DND-41 (cell line): Measurements from ENCODE around the gene PTPRA.

ENCODE experiments used
- ATAC-seq: fragments of 200-7000 bp; cut with Tn5 transposase; 3 replicates; pipeline ENCODE4 v1.9.1; 2021; ENCODE audit warnings: low read depth; ENCODE audit not compliant: insufficient read depth
- DNase-seq: peaks from one replicate; pipeline ENCODE4 v3.0.0-alpha.2; 2020
- H2AFZ ChIP-seq: 2 replicates; pipeline ENCODE4 v1.6.0; 2012; ENCODE audit warnings: low read depth, low read length
- H3K27ac ChIP-seq: 2 replicates; pipeline ENCODE4 v1.5.1; 2012; ENCODE audit warnings: low read length, inconsistent platforms
- H3K27me3 ChIP-seq: fragments of 200-600 bp; sonication (generic); 2 replicates; pipeline ENCODE4 v1.6.0; 2012; ENCODE audit warnings: low read length, mild to moderate bottlenecking, inconsistent platforms; ENCODE audit not compliant: insufficient read depth, poor library complexity
- H3K36me3 ChIP-seq: 2 replicates; pipeline ENCODE4 v1.5.1; 2012; ENCODE audit warnings: low read length, inconsistent platforms; ENCODE audit not compliant: insufficient read depth
- H3K4me1 ChIP-seq: 2 replicates; pipeline ENCODE4 v1.5.1; 2012; ENCODE audit warnings: mild to moderate bottlenecking, low read length; ENCODE audit not compliant: insufficient read depth
- H3K4me2 ChIP-seq: 2 replicates; pipeline ENCODE4 v1.6.0; 2012; ENCODE audit warnings: mild to moderate bottlenecking, moderate library complexity, low read length, inconsistent platforms; ENCODE audit not compliant: insufficient read depth
- H3K4me3 ChIP-seq, 2 experiments: fragments of 200-600 bp in 1 of 2; shearing (Covaris generic) in 1 of 2; 2 replicates each; pipeline ENCODE4 v1.5.1; 2012 to 2016; ENCODE audit warnings: inconsistent platforms in 2 of 2, low read length in 2 of 2, mild to moderate bottlenecking in 2 of 2, low read depth in 1 of 2, moderate library complexity in 1 of 2
- H3K79me2 ChIP-seq: 2 replicates; pipeline ENCODE4 v1.6.0; 2012; ENCODE audit warnings: low read length, inconsistent platforms; ENCODE audit not compliant: insufficient read depth
- H3K9ac ChIP-seq: 2 replicates; pipeline ENCODE4 v1.6.0; 2012; ENCODE audit warnings: low read depth, mild to moderate bottlenecking, inconsistent platforms, low read length, moderate library complexity
- H3K9me3 ChIP-seq: 2 replicates; pipeline ENCODE4 v1.5.1; 2012; ENCODE audit warnings: low read length, moderate library complexity, mild to moderate bottlenecking, inconsistent platforms; ENCODE audit not compliant: insufficient read depth, severe bottlenecking
- H4K20me1 ChIP-seq: 2 replicates; pipeline ENCODE4 v1.6.0; 2012; ENCODE audit warnings: low read length; ENCODE audit not compliant: insufficient read depth
- CTCF ChIP-seq: IDR thresholded peaks from 2 replicates; pipeline ENCODE4 v1.5.1; 2012; ENCODE audit warnings: borderline replicate concordance, low read length, moderate library complexity, mild to moderate bottlenecking; ENCODE audit not compliant: poor library complexity, severe bottlenecking; ENCODE audit errors: extremely low read depth
- EZH2 ChIP-seq: IDR thresholded peaks from 3 replicates; pipeline ENCODE4 v1.6.1; 2012; ENCODE audit warnings: borderline replicate concordance, low read depth, mild to moderate bottlenecking, moderate library complexity, low read length, inconsistent platforms; ENCODE audit not compliant: severe bottlenecking

PTPRA gene

DNA sequence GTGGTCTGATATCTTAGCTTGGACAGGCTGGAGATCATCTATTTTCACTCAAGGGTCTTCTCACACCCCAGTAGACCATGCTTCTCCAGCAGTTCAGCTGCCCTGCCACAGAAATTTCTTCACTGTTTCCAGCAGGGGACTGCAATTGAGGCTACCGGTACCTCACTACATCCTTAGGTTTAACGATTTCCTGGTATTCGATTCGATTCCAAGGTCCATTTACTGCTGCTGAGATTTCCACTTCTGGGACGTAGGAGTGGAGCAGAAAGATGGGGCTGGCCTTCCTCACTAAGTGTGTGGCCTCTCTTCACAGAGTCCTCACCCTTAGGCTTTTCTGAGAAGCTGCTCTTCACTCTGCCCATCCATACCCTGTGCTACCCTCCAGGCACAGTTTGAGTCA, 26.6 kb upstream of the PTPRA start:
- no peaks in the 10 kb centered on the region for H3K79me2 ChIP-seq
- no peak overlapping the region for H3K27ac ChIP-seq
- ATAC-seq (no peak), DNase-seq (peak; percentile 0)
- H3K4me2 ChIP-seq = no peak overlapping the region
- peaks cover 11% of the 10 kb centered on the region for H4K20me1 ChIP-seq
- H3K36me3 ChIP-seq = no peaks in the 10 kb centered on the region
- H3K9me3 ChIP-seq = no peaks in the 10 kb centered on the region
- no peak overlapping the region for H3K9ac ChIP-seq
- no peak overlapping the region for H3K4me3 ChIP-seq
- no peaks in the 10 kb centered on the region for H3K27me3 ChIP-seq
- TF ChIP-seq EZH2 (no peak), CTCF (no peak)
- no peak overlapping the region for H2AFZ ChIP-seq
- H3K4me1 ChIP-seq = peaks cover 2% of the 10 kb centered on the region

GRCh38 chr20:2847802-2848201, 25.5 kb upstream of the PTPRA start:
- ATAC-seq = no peak
- Histone ChIP-seq H3K4me1 (no peaks in the 10 kb centered on the region), H3K27ac (no peak overlapping the region), H3K79me2 (no peaks in the 10 kb centered on the region), H3K4me2 (no peak overlapping the region), H3K4me3 (no peak overlapping the region), H3K9ac (no peak overlapping the region), H4K20me1 (peaks cover 16% of the 10 kb centered on the region), H2AFZ (no peak overlapping the region), H3K36me3 (no peaks in the 10 kb centered on the region), H3K27me3 (no peaks in the 10 kb centered on the region), H3K9me3 (no peaks in the 10 kb centered on the region)
- peak; percentile 2 for DNase-seq
- TF ChIP-seq EZH2 (no peak), CTCF (no peak)

- no peak for TF ChIP-seq CTCF
- TF ChIP-seq EZH2 = no peak
- no peak overlapping the region for H3K9ac ChIP-seq
- H3K4me1 ChIP-seq = no peaks in the 10 kb centered on the region
- no peak overlapping the region for H3K4me3 ChIP-seq
- H3K36me3 ChIP-seq = no peaks in the 10 kb centered on the region
- no peak overlapping the region for H2AFZ ChIP-seq
- H3K27ac ChIP-seq = no peak overlapping the region
- no peaks in the 10 kb centered on the region for H3K79me2 ChIP-seq
- peaks cover 16% of the 10 kb centered on the region for H4K20me1 ChIP-seq
- H3K4me2 ChIP-seq = no peak overlapping the region
- ATAC-seq = no peak
- no peaks in the 10 kb centered on the region for H3K9me3 ChIP-seq
- H3K27me3 ChIP-seq = no peaks in the 10 kb centered on the region
- no peak for DNase-seq
Observed at GRCh38 chr20:2849529-2849928, 23.8 kb upstream of the PTPRA start.

GRCh38 chr20:2851086-2851485, 22.2 kb upstream of the PTPRA start:
- ATAC-seq = no peak
- H3K9ac ChIP-seq = no peak overlapping the region
- TF ChIP-seq CTCF = no peak
- no peak for TF ChIP-seq EZH2

More at GRCh38 chr20:2851086-2851485, 22.2 kb upstream of the PTPRA start:
- H3K36me3 ChIP-seq = no peaks in the 10 kb centered on the region
- DNase-seq = peak; percentile 2
- no peak overlapping the region for H3K4me2 ChIP-seq
- H3K4me1 ChIP-seq = no peaks in the 10 kb centered on the region
- H3K4me3 ChIP-seq = no peak overlapping the region
- no peak overlapping the region for H2AFZ ChIP-seq
- H3K27ac ChIP-seq = no peak overlapping the region
- H3K27me3 ChIP-seq = no peaks in the 10 kb centered on the region
- H3K9me3 ChIP-seq = no peaks in the 10 kb centered on the region
- no peaks in the 10 kb centered on the region for H3K79me2 ChIP-seq
- H4K20me1 ChIP-seq = peaks cover 19% of the 10 kb centered on the region
